GM19328 (cell line): ENCODE measurements around the gene DCAF4.
"Not testable (repeated sequence)": the region's sequence is repeated elsewhere in the genome, so short reads cannot be mapped to it uniquely, and the experiment has no call there.

Source experiments
- ATAC-seq: cut with Tn5 transposase; IDR thresholded peaks from one replicate; pipeline ENCODE4 v1.9.1; 2021; ENCODE audit warnings: mild to moderate bottlenecking, moderate library complexity; ENCODE audit not compliant: unreplicated experiment

The DCAF4 gene

DNA sequence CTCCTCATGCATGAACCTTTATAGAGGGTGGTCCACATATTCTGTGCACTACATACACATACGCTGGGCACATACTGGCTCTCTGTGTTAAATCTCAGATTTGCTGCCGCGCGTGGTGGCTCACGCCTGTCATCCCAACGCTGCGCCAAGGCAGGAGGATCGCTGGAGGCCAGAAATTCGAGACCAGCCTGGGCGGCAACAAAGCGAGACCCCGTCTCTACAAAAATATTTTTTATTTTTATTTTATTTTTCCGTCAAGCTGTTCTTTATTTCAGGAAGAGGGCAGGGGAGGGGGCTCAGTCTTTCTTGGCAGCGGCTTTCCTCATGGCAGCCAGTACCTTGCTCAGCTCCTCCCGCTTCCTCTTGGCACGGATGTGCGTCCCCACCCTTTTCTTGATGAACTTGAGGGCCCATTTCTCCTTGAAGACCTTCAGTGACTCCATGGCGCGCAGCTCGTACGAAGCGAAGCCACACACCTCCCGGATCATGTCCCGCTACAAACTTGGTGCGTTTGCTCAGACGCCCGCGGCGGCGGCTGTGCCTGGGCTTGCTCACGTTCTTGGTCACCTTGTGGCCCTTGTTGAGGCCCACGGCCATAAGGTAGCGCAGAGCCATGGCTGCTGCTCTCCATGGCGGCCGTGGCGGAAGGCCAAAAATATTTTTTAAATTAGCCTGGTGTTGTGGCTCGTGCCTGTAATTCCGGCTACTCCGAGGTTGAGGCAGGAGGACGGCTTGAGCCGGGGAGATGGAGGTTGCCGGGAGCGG, 3.2 kb downstream of the DCAF4 start:
- no peak for ATAC-seq

GRCh38 chr14:72932893-72933292, 6.6 kb downstream of the DCAF4 start:
- no peak for ATAC-seq

DNA sequence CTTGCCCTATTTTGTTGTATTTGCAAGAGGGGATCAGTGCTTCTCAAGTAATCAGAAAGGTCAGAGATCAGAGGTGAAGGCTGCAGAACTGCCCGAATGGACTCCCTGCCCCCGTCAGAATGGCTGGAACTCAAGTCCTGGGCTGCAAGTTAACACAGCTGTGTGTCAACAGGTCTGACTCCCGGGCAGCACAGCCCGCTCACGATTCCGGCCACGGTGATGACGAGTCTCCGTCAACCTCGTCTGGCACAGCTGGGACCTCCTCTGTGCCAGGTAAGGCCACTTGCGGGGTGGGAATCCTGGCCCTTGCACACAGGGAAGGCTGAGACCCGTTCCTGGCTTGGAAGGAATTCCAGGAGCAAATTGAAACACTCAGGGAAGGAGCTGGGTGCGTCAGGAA, 13.4 kb downstream of the DCAF4 start:
- no peak for ATAC-seq

DNA sequence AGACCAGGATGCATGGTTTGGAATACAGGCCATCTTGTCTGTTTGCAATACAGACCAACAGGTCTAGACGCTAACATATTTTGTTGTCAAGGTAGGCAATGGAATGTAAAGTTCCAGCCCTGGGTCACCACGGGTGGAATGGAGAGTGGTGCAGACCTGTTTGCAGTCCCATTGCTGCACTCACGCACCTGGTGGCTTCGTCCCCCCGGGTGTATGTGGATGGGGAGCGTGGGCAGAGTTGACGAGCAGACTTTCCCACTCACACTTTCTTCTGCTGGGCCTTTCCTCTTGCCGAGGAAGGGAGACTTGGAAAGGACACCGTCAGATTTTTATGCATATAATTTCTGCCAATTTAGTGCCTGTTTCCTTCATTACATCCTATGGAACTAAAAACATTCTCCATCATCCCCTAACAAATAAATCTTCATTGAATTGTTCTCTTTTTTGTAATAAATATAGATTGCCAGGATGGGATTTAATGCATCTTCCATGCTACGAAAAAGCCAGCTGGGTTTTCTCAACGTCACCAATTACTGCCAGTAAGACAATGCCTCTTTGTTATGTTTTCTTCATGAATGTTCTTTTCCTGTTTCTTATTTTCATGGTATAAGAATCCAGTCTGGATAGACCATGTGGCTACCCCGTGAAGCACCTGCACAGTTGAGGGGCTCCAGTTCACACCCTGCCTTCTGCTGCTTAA, 15.2 kb downstream of the DCAF4 start:
- no peak for ATAC-seq

GRCh38 chr14:72942934-72943333, 16.7 kb downstream of the DCAF4 start:
- ATAC-seq, result no peak

DNA sequence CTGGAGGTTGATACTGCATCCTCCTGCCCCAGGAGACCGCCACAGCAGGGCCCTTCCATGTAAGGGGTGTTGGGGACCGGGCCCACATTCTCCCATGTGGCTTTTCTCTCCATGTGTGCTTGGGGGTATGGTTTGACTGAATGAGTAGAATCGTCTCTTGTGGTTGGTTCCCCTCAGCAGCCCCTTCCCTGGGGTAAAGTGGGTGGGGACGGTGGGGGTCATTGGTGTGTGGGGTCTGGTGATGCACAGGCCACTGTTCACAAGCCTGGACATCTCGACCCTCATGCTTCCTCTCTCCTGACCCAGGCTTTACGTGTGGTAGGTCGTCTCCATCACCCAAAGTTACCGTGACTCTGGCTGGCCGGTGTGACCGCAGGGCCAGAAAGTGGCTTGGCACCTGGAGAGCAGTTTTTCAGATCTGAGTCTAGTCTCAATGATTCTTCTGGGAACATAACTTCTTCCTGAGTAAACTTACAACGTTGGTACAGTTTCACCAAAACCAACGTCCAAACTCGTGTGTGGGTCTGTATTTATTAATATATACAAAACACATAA, 17.7 kb downstream of the DCAF4 start:
- ATAC-seq, result no peak

DNA sequence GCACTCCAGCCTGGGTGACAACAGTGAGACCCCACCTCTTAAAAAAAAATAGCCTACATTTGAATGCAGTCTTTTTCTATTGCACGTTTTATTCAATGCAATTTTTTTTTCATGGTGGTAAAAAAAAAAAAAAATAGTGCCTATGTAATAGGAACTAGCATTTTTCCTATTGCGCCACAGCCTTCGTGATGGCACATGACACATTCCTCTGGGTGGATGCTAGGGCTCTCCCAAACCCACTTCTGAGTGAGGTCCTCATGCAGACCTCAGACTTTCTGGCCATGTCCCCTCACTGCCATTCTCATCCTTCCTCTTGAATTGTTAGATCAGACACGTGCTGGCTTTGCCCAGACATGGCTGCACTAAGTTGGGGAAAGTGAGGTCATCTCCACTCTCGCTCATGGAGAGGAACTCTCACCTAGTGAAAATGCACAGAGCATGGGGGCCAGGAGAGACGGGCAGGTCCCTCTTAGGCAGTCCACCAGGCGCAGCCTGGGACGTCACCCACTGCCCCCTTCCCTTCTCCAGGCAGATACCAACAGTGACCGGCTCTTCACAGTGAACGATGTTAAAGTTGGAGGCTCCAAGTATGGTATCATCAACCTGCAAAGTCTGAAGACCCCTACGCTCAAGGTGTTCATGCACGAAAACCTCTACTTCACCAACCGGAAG, 19.2 kb downstream of the DCAF4 start:
- no peak for ATAC-seq

DNA sequence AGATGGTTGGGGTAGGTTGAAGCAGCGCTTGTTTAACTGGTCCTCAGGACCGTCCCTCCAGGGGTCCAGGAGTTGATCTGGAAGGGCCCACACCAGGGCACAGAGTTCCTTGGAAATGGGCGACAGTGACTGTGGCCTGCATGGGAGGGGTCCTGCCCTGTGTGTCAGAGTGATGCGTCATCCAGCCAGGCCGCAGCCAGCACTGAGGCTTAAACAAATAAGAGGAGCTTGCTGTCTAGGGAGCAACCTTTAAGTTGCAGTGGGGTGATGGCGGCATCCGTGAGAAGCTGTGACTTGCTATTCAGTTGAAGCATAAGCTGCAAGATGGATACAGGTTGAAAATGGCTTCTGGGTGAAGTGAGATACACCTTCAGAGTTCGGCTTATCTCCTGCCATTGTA, 20.2 kb downstream of the DCAF4 start:
- no peak for ATAC-seq

DNA sequence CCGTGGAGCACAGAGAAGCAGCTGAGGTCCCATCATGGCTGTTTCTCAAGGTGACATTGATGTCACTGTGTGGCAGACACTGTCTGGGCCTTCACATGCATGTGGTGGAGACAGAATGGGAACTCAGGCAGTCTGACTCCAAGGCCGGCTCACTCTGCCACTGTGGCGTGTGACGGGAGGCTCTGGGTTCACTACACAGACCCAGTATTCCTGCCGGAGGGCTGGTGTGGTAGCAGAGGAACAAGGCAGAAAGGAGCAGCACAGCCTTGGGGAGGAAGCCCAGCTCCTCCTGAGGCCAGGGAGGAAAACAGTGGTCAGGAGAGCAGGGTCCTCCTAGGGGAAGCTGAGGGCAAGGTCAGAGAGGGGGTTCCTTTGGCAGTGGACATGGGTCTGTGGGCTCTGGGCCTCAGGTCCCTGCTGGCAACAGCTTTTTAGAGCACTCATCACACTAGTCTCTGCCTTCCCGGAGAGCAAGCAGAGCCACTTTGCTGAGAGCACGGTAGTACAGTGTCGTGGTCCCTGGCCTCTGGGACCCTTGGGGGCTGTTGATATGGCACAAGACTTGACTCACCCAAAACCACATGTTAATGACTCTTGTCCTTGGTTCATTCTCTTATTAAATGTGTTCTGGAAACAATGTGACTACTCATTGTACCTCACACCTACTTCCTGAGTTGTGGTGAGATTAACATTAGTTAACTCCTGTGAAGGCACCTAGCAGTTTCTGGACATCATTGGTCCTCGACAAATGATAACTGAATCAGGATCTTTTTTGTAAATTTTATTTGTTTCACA, 21.3 kb downstream of the DCAF4 start:
- no peak for ATAC-seq

DNA sequence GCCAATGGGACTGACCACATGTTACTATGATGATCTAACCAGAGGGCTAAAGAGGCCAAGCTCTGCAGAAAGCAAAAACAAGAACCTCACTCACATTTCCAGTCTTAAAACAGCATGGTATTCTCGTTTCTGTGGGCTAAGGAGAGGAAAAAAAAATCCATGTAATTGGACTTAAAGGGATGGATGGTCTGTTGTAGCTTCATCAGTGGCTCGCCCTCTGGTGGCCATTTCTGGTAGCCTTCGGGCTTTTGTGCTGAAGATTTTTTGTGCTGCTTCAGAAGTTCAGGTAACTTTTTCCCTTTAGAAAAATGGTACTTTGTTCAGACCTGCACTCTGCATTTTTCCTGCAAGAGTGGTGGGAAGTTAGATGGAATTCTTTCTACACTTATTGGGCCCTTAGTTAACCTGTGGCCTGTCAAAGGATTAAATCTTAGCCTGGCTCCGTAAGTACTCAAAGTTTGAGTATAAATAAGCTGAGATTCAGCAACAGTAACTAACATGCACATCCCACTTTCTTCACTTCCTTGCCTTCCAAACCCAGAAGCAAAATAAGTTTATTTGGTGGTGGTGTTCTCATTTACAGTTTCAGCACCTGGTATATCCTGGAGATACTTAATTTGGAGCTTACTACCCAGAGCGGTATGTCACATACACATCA, 22.3 kb downstream of the DCAF4 start:
- ATAC-seq, result no peak

- no peak for ATAC-seq
Measured at GRCh38 chr14:72952171-72952570, 25.9 kb downstream of the DCAF4 start.

- not testable (repeated sequence) for ATAC-seq
Measured at GRCh38 chr14:72956741-72957140, 30.5 kb downstream of the DCAF4 start.

GRCh38 chr14:72957213-72957612, 30.9 kb downstream of the DCAF4 start:
- no peak for ATAC-seq

GRCh38 chr14:72958548-72958947, 32.3 kb downstream of the DCAF4 start:
- no peak for ATAC-seq

DNA sequence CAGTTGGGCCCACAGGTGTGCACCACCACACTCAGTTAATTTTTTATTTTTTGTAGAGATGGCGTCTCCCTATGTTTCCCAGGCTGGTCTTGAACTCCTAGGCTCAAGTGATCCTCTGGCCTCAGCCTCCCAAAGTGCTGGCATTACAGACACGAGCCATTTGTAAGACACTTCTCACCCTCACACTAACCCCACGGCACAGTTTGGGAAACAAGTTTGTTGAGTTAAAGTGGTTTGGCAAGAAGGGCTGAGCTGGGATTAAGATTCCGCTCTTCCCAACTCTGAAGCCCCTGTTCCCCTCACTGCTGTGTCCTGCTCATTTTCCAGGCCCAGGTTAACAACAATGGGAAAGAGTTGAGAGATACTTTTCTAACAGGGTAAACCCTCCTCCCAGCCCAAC, 34.8 kb downstream of the DCAF4 start:
- ATAC-seq, result not testable (repeated sequence)

GRCh38 chr14:72961579-72962335, 35.5 kb downstream of the DCAF4 start:
- no peak for ATAC-seq

DNA sequence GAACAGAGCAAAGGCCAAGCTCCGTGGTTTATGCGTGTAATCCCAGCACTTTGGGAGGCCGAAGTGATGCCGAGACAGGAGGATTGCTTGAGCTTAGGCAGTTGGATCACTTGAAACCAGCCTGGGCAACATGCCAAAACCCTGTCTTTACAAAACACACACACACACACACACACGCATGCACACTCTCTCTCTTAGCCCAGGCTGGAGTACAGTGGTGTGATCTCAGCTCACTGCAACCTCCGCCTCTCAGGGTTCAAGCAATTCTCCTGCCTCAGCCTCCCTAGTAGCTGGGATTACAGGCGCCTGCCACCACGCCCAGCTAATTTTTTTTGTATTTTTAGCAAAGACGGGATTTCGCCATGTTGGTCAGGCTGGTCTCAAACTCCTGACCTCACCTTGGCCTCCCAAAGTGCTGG, 36.1 kb downstream of the DCAF4 start:
- not testable (repeated sequence) for ATAC-seq

DNA sequence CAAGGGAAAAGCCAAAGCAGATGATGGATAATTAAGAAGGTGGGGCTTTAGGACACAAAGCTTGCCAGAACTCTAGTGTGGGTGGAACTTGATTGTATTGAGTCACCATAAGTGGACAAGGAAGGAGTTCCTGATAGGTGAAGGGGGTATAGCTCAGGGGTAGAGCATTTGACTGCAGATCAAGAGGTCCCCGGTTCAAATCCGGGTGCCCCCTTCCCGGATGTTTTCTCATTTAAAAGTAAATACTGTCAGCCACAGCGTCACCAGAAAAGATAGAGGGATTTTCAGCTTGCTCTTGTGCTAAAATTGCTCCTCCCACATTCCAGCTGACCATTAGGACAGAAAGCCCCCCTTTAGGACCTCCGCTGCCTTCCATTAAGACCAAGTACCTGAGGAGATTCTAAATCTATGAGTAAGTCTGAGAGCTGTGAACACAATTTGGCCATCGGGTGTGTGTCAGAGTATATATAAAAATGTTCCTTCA, 36.6 kb downstream of the DCAF4 start:
- no peak for ATAC-seq

- ATAC-seq, result no peak
Measured at GRCh38 chr14:72965249-72965648, 39.0 kb downstream of the DCAF4 start.
